Right lobe of liver (tissue), 6 donors: ENCODE measurements around the gene ARHGAP15. TPM values are rescaled to one million over a fixed set of nuclear protein-coding genes. Genes with fewer than 3 reads are reported as not detected.

Source experiments
- ATAC-seq, 4 donors: fragments of 200-7000 bp; cut with Tn5 transposase; one replicate each; pipeline ENCODE4 v1.9.1; 2020; ENCODE audit warnings: mild to moderate bottlenecking in 4 of 4, moderate library complexity in 4 of 4
- DNase-seq, 3 donors: peaks; one replicate each; pipeline ENCODE4 v3.0.0-alpha.2; 2020
- H3K27ac ChIP-seq, 3 donors: fragments of 200-600 bp; one replicate each; pipeline ENCODE4 v1.8.0; 2022
- H3K27me3 ChIP-seq, 2 donors: fragments of 200-600 bp; one replicate each; pipeline ENCODE4 v1.8.0; 2022
- H3K36me3 ChIP-seq, 4 donors: fragments of 200-600 bp; sonication (generic) in 1 of 4; one replicate each; pipeline versions ENCODE4 v1.5.1 to v1.8.0; 2017 to 2022; ENCODE audit warnings: control low read depth in 1 of 4
- H3K4me1 ChIP-seq, 4 donors: fragments of 200-600 bp; sonication (generic) in 1 of 4; one replicate each; pipeline versions ENCODE4 v1.5.1 to v1.8.0; 2017 to 2022; ENCODE audit warnings: control low read depth in 1 of 4
- H3K4me3 ChIP-seq, 3 donors: fragments of 200-600 bp; one replicate each; pipeline ENCODE4 v1.8.0; 2022
- H3K9me3 ChIP-seq, 4 donors: fragments of 200-600 bp; sonication (generic) in 1 of 4; one replicate each; pipeline versions ENCODE4 v1.5.1 to v1.8.0; 2017 to 2022; ENCODE audit warnings: control low read depth in 1 of 4
- CTCF ChIP-seq, 4 donors: fragments of 200-600 bp in 3 of 4; fragments of 450-650 bp in 1 of 4; IDR thresholded peaks; one replicate each; pipeline versions ENCODE4 v1.5.1 to v1.8.0; 2016 to 2022; ENCODE audit warnings: antibody characterized with exemption in 4 of 4, mild to moderate bottlenecking in 2 of 4
- POLR2A ChIP-seq: fragments of 450-650 bp; IDR thresholded peaks from one replicate; pipeline ENCODE4 v1.6.1; 2017; ENCODE audit warnings: antibody characterized with exemption, mild to moderate bottlenecking
- WGBS: methylation state at CpG from one replicate; pipeline ENCODE4 v1.1.6; 2018; ENCODE audit warnings: low coverage, low lambda C conversion rate; ENCODE audit not compliant: insufficient coverage; ENCODE audit errors: missing lambda C conversion rate; 5-methylcytosine and 5-hydroxymethylcytosine counted together
- intact Hi-C, 2 donors: fragments of 100-400 bp; cut with DNase I; formaldehyde crosslinking; loops; one replicate each; pipeline versions ENCODE4 v1.11.2 to v1.14.1; 2022
- total RNA-seq, 6 experiments: library from RNA; depleted of rRNA in 2 of 6; stranded (reverse); fragments of >200 nt in 2 of 6; fragmentation: NEBNext Ultra II Directional in 3 of 6; extraction: Animal tissue kit (Norgen Biotek cat#: 25700) in 3 of 6; gene quantifications; one replicate each; pipeline versions ENCODE4 v1.1.0 to v1.2.4, GENCODE V29; 2016 to 2023
- donor health status: DM: no; HTN: yes; CAD: no.
- donor health status: DM: no; HTN: no; CAD: no.
- donor health status: DM: no; HTN: no; CAD: no.
- donor health status: DM: no; HTN: yes; CAD: no.
- donor health status: DM: no; HTN: yes; CAD: no.

The ARHGAP15 gene
- total RNA-seq, 6 experiments from 2014 or later: 3.3 to 8.2 (median 6.6) TPM

- TF ChIP-seq POLR2A (no peak), CTCF (IDR thresholded peaks at IDR 0.05) (no peak)
- DNase-seq (no peak), ATAC-seq (no peak)
- H3K9me3 ChIP-seq: no peaks in the 10 kb centered on the region
- H3K27me3 ChIP-seq: no peaks in the 10 kb centered on the region
- intact Hi-C loops: no loop called here
- H3K4me3 ChIP-seq: no peak overlapping the region
- WGBS: 38% methylated on average over 3 of the region's 3 CpGs
- H3K4me1 ChIP-seq: no peaks in the 10 kb centered on the region
- H3K27ac ChIP-seq: no peak overlapping the region
- H3K36me3 ChIP-seq: no peaks in the 10 kb centered on the region
Observed at GRCh38 chr2:143694335-143694734, 565.1 kb downstream of the ARHGAP15 start.

GRCh38 chr2:143696651-143697050 lies 567.4 kb downstream of the ARHGAP15 start:
- H3K9me3 ChIP-seq: no peaks in the 10 kb centered on the region
- ATAC-seq: no peak
- H3K4me3 ChIP-seq: no peak overlapping the region
- no peaks in the 10 kb centered on the region for H3K27me3 ChIP-seq
- H3K36me3 ChIP-seq: no peaks in the 10 kb centered on the region
- H3K4me1 ChIP-seq: no peaks in the 10 kb centered on the region
- no peak for DNase-seq
- no peak overlapping the region for H3K27ac ChIP-seq
- no peak for TF ChIP-seq CTCF (IDR thresholded peaks at IDR 0.05)
- no peak for TF ChIP-seq POLR2A
- intact Hi-C loops: no loop called here

GRCh38 chr2:143697744-143698143 lies 568.5 kb downstream of the ARHGAP15 start:
- intact Hi-C loops: no loop called here
- H3K4me3 ChIP-seq: no peak overlapping the region
- no peaks in the 10 kb centered on the region for H3K36me3 ChIP-seq
- no peak for ATAC-seq
- no peak overlapping the region for H3K27ac ChIP-seq
- H3K27me3 ChIP-seq: no peaks in the 10 kb centered on the region
- no peak for TF ChIP-seq POLR2A
- TF ChIP-seq CTCF (IDR thresholded peaks at IDR 0.05): no peak
- 46% methylated on average over 1 of the region's 1 CpG for WGBS
- H3K4me1 ChIP-seq: no peaks in the 10 kb centered on the region
- no peaks in the 10 kb centered on the region for H3K9me3 ChIP-seq
- no peak for DNase-seq

- Histone ChIP-seq H3K27ac (no peak overlapping the region), H3K9me3 (no peaks in the 10 kb centered on the region), H3K4me3 (no peak overlapping the region), H3K4me1 (no peaks in the 10 kb centered on the region), H3K36me3 (no peaks in the 10 kb centered on the region), H3K27me3 (no peaks in the 10 kb centered on the region)
- ATAC-seq (no peak), DNase-seq (no peak)
- 39% methylated on average over 2 of the region's 2 CpGs for WGBS
- no peak for TF ChIP-seq POLR2A
- TF ChIP-seq CTCF (IDR thresholded peaks at IDR 0.05): no peak
- intact Hi-C loops: no loop called here
Observed at GRCh38 chr2:143698352-143698751, 569.1 kb downstream of the ARHGAP15 start.

GRCh38 chr2:143698888-143699570 lies 569.8 kb downstream of the ARHGAP15 start:
- Histone ChIP-seq H3K4me3 (no peak overlapping the region), H3K36me3 (no peaks in the 10 kb centered on the region), H3K4me1 (no peaks in the 10 kb centered on the region), H3K27ac (no peak overlapping the region), H3K27me3 (no peaks in the 10 kb centered on the region), H3K9me3 (no peaks in the 10 kb centered on the region)
- DNase-seq (no peak), ATAC-seq (no peak)
- TF ChIP-seq POLR2A (no peak), CTCF (IDR thresholded peaks at IDR 0.05) (no peak)
- intact Hi-C loops: no loop called here
- WGBS: 56% methylated on average over 3 of the region's 3 CpGs
